Kidney (tissue), 14 donors: ENCODE measurements around the gene PID1. TPM values are rescaled to one million over a fixed set of nuclear protein-coding genes. Genes with fewer than 3 reads are reported as not detected.

ENCODE experiments used
- DNase-seq, 5 donors: peaks; one replicate each; pipeline ENCODE4 v3.0.0-alpha.2; 2013 to 2020
- FAIRE-seq: peaks from 2 replicates; lab custom pipeline; 2012; peaks lifted over from hg19 to GRCh38; lab: Jason Lieb, UNC
- H3K27ac ChIP-seq, 2 donors: one replicate each; pipeline ENCODE4 v1.7.0; 2013; ENCODE audit warnings: low read depth in 2 of 2, low read length in 2 of 2, inconsistent platforms in 1 of 2
- H3K27me3 ChIP-seq: one replicate; pipeline ENCODE4 v1.7.1; 2013; ENCODE audit warnings: low read length, inconsistent platforms; ENCODE audit not compliant: control insufficient read depth, insufficient read depth
- H3K36me3 ChIP-seq, 3 donors: one replicate each; pipeline versions ENCODE4 v1.7.0 to v1.7.1; 2013; ENCODE audit warnings: low read length in 3 of 3, control low read depth in 1 of 3, inconsistent platforms in 1 of 3; ENCODE audit not compliant: insufficient read depth in 3 of 3, control insufficient read depth in 2 of 3
- H3K4me1 ChIP-seq, 3 donors: one replicate each; pipeline versions ENCODE4 v1.7.0 to v1.7.1; 2013; ENCODE audit warnings: low read length in 3 of 3, inconsistent platforms in 1 of 3, low read depth in 1 of 3; ENCODE audit not compliant: control insufficient read depth in 2 of 3, insufficient read depth in 2 of 3
- H3K4me3 ChIP-seq, 3 donors: one replicate each; pipeline versions ENCODE4 v1.7.0 to v1.8.1; 2013; ENCODE audit warnings: low read length in 3 of 3, control low read depth in 1 of 3, inconsistent platforms in 1 of 3
- H3K9ac ChIP-seq, 3 donors: one replicate each; pipeline versions ENCODE4 v1.7.0 to v1.7.1; 2013; ENCODE audit warnings: low read length in 3 of 3, control low read depth in 1 of 3, inconsistent platforms in 1 of 3
- H3K9me3 ChIP-seq, 3 donors: one replicate each; pipeline versions ENCODE4 v1.7.0 to v1.7.1; 2013; ENCODE audit warnings: low read length in 3 of 3, control low read depth in 1 of 3, inconsistent platforms in 1 of 3; ENCODE audit not compliant: control insufficient read depth in 2 of 3, insufficient read depth in 1 of 3
- CTCF ChIP-seq: IDR thresholded peaks from 3 replicates; pipeline ENCODE4 v1.5.1; 2012; ENCODE audit warnings: mild to moderate bottlenecking, moderate library complexity, borderline replicate concordance; ENCODE audit not compliant: insufficient read depth; ENCODE audit errors: extremely low read depth
- intact Hi-C: fragments of 100-400 bp; cut with DNase I; formaldehyde crosslinking; loops from one replicate; pipeline ENCODE4 v1.11.1; 2022
- polyA plus RNA-seq: library from polyadenylated mRNA; stranded (reverse); fragments of 350-450 nt; fragmentation: Illumina TruSeq; extraction: RNeasy Lipid Tissue Mini Kit (QIAGEN cat#74804); gene quantifications from one replicate; pipeline ENCODE4 v1.2.3, GENCODE V29; 2014; ENCODE audit warnings: low read depth, low replicate concordance; ENCODE audit not compliant: insufficient read depth
- total RNA-seq: library from RNA; stranded (reverse); fragmentation: NEBNext Ultra II Directional; extraction: Animal tissue kit (Norgen Biotek cat#: 25700); gene quantifications from one replicate; pipeline ENCODE4 v1.2.1, GENCODE V29; 2021
- donor health status: control.
- donor health status: control.
- donor health status: control.
- donor health status: control.
- donor health status: control.
- donor health status: DM: yes; HTN: yes; CAD: no.
- donor health status: Normal renal cell carcinoma (clear cell type).

PID1 gene
- total and polyA plus RNA-seq, 2 donors from 2014 or later = 2.1 to 9.4 TPM

- Histone ChIP-seq H3K4me3 (no peak overlapping the region), H3K27me3 (no peaks in the 10 kb centered on the region), H3K9ac (no peak overlapping the region), H3K36me3 (no peaks in the 10 kb centered on the region), H3K4me1 (no peaks in the 10 kb centered on the region), H3K9me3 (no peaks in the 10 kb centered on the region), H3K27ac (no peak overlapping the region)
- FAIRE-seq = no peak
- TF ChIP-seq CTCF = no peak
- no peak for DNase-seq
- intact Hi-C loops = no loop called here
Observed at GRCh38 chr2:229048134-229048533, 223.0 kb downstream of the PID1 start.

- H3K9ac ChIP-seq = no peak overlapping the region
- no peak overlapping the region for H3K27ac ChIP-seq
- intact Hi-C loops = no loop called here
- H3K36me3 ChIP-seq = no peaks in the 10 kb centered on the region
- no peaks in the 10 kb centered on the region for H3K9me3 ChIP-seq
- FAIRE-seq (no peak), DNase-seq (no peak)
- H3K4me1 ChIP-seq = no peaks in the 10 kb centered on the region
- no peak for TF ChIP-seq CTCF
- no peak overlapping the region for H3K4me3 ChIP-seq
- no peaks in the 10 kb centered on the region for H3K27me3 ChIP-seq
Observed at GRCh38 chr2:229045671-229046070, 225.4 kb downstream of the PID1 start.

- Histone ChIP-seq H3K4me1 (no peaks in the 10 kb centered on the region), H3K9ac (no peak overlapping the region), H3K9me3 (no peaks in the 10 kb centered on the region), H3K4me3 (no peak overlapping the region), H3K27ac (no peak overlapping the region), H3K36me3 (no peaks in the 10 kb centered on the region), H3K27me3 (no peaks in the 10 kb centered on the region)
- FAIRE-seq = no peak
- TF ChIP-seq CTCF = no peak
- intact Hi-C loops = no loop called here
- no peak for DNase-seq
Observed at GRCh38 chr2:229044581-229044980, 226.5 kb downstream of the PID1 start.

GRCh38 chr2:229043681-229044080 is 227.4 kb downstream of the PID1 start:
- Histone ChIP-seq H3K9me3 (no peaks in the 10 kb centered on the region), H3K27ac (no peak overlapping the region), H3K4me3 (no peak overlapping the region), H3K27me3 (no peaks in the 10 kb centered on the region), H3K4me1 (no peaks in the 10 kb centered on the region), H3K9ac (no peak overlapping the region), H3K36me3 (no peaks in the 10 kb centered on the region)
- no peak for DNase-seq
- no peak for FAIRE-seq
- intact Hi-C loops = no loop called here
- no peak for TF ChIP-seq CTCF
